ENCODE data around the gene RAMP1.
"Not testable (repeated sequence)": the region's sequence is repeated elsewhere in the genome, so short reads cannot be mapped to it uniquely, and the experiment has no call there.

The RAMP1 gene

DNA sequence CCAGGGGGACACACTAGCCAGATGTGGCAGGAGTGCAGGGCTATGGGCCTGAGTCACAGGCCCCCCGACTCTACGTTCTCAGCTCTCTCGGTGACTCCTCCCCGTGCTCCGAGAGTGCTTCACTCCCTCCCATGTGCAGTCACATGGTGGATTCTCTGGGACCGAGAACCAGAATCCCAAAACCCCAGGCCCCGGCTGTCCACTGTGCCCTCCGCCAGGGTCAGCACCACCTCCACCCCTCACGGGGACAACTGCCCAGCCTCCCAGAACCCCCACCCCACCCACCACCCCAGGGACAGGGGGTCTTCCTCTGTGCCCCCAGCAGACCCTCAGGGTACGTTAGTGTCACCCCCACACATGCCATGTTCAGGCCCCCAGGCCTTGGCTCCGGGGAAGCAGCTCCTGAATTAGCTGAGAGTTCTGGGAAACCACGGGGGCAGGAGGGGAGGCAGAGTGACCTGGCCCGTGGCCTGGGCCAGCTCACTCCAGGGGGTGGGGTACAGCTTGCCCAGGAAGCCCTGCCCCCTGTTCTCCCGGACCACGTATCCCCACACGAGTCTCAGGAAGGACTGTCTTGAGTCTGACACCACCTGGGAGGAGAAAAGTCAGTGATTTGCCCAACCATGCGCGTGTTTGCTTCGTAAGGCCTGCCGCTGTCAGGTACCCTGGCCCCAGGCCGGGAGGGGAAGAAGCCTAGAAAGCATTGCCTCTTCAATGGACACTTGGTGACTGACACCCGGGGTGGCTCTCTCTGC, 4.4 kb downstream of the RAMP1 start:
- no peak for FAIRE-seq

GRCh38 chr2:237864444-237864931, 5.1 kb downstream of the RAMP1 start:
- no peak for FAIRE-seq

- FAIRE-seq, result no peak
Observed at GRCh38 chr2:237864940-237865622, 5.7 kb downstream of the RAMP1 start.

DNA sequence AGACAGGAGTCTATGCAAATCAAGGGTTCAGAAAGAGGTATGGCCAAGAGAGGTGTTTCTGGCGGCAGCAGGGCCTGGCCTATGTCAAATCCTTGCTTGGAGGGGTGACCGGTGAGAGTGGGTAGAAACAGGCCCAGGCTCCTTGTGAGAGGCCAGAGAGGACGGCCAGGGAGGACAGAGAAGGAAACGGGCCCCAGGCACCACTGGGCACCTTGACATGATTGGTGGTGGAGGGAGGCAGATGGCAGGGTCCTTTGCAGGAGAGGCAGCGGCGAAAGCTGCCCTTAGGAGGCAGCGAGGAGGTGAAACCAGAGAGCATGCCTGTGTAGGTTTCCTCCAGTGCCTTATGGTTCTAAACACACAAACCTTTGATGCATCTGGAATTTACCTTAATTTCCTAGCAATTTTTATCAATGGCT, 6.2 kb downstream of the RAMP1 start:
- FAIRE-seq, result no peak

- no peak for FAIRE-seq
Observed at GRCh38 chr2:237866101-237866621, 6.7 kb downstream of the RAMP1 start.

DNA sequence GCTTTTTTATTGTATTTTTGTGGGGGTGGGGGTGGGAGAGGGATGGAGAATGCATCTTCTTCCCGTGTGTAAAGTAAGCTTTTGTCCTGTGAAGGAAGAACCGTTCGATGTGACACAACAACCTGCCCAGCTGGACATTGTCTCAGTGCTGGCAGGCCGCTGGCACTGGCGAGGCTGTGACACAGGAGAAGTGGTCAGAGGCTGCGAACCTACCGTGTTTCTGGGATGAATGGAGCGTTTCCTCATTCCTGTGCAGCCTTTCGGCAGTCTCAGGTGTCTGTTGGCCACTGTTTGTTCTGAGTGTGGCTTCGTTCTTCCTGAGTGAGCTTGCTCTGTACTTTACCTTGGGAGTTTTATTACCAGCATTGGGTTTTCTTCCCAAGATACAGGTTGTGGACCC, 8.0 kb downstream of the RAMP1 start:
- FAIRE-seq, result no peak

DNA sequence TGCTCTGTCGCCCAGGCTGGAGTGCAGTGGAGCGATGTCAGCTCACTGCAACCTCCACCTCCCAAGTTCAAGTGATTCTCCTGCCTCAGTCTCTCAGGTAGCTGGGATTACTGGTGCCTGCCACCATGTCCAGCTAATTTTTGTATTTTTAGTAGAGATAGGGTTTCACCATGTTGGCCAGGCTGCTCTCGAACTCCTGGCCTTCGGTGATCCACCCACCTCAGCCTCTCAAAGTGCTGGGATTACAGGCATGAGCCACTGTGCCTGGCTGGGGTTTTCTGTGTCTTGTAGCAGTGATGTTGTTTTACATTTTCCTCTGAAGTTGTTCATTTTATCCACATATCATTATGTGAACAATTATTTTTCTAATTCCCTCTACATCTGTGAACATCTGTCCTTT, 8.7 kb downstream of the RAMP1 start:
- FAIRE-seq, result not testable (repeated sequence)

DNA sequence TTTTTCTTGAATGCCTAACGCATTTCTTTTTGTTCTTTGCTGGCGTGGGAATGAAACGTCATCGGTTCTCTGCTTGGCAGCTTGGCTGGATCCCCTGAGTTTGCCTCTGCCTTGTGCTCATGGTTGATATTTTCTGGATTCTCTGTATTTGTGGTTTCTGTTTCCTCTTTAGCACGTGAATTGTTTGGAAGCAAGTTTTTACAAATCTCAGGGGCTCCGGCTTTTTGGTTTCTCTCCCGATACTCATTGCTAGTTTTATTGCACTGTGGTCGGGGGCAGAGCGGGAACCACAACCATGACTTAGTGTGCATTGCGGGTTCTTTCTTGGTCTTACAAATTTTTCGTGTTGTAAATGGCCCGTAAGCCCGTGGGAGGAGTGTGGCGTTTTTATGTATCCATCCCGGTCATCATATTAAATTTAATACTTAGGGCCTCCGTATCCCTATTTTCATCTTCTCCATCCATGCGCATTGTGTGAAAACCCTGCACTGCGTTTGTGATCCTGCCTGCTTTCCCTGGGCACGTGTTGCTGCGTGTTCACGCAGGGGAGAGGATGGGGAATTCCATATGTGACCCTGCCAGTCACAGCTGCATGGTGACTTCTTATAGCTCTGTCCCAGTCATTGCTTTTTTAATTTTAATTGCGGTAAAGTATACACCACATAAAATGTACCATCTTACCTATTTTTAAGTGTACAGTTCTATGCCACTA, 9.4 kb downstream of the RAMP1 start:
- FAIRE-seq, result no peak

- FAIRE-seq, result no peak
Observed at GRCh38 chr2:237869343-237870102, 10.1 kb downstream of the RAMP1 start.

GRCh38 chr2:237870126-237870525, 10.7 kb downstream of the RAMP1 start:
- FAIRE-seq, result no peak

- FAIRE-seq, result no peak
Observed at GRCh38 chr2:237870754-237871651, 11.6 kb downstream of the RAMP1 start.

- no peak for FAIRE-seq
Observed at GRCh38 chr2:237872178-237872887, 12.9 kb downstream of the RAMP1 start.

GRCh38 chr2:237873421-237873831, 14.0 kb downstream of the RAMP1 start:
- FAIRE-seq, result no peak

GRCh38 chr2:237873897-237874551, 14.6 kb downstream of the RAMP1 start:
- FAIRE-seq, result no peak

GRCh38 chr2:237874585-237875161, 15.2 kb downstream of the RAMP1 start:
- FAIRE-seq, result no peak

GRCh38 chr2:237875256-237876060, 16.0 kb downstream of the RAMP1 start:
- no peak for FAIRE-seq

DNA sequence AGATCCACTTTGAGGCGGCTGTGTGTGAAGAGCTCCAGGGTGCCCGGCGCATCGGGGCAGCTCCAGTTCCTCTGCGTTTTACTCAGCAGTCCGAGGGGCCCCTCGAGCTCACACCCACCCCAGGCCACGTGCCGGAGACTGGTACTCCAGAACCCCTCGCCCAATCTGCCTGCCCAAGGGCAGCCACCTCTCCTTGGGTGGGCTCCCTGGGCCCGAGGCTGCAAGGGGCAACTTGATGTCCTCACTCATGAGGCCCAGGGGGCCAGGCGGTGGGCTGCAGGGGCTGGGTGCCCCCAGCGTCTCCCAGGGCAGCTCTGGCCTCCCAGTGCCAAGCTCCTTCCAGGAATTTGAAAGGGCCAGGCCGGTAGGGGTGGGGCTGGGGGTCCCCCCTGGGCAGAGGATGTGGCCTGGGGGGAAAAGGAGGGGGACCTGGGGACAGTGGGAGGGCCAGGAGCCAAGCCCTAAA, 16.7 kb downstream of the RAMP1 start:
- FAIRE-seq, result no peak

GRCh38 chr2:237876532-237876931, 17.1 kb downstream of the RAMP1 start:
- FAIRE-seq, result no peak

- no peak for FAIRE-seq
Observed at GRCh38 chr2:237876951-237877491, 17.6 kb downstream of the RAMP1 start.

Measured in islet of Langerhans (tissue), 1 donor.